Motor neuron (in vitro differentiated cells): ENCODE data around the gene CSRP1. TPM values are rescaled to one million over a fixed set of nuclear protein-coding genes. Genes with fewer than 3 reads are reported as not detected.
"Not testable (repeated sequence)": the region's sequence is repeated elsewhere in the genome, so short reads cannot be mapped to it uniquely, and the experiment has no call there.

Source experiments
- ATAC-seq, 8 experiments: fragments of 200-7000 bp; cut with Tn5 transposase; replicated peaks in 6 of 8; 2 replicates each; pipeline ENCODE4 v1.8.0; 2021; ENCODE audit warnings: mild to moderate bottlenecking in 8 of 8, moderate library complexity in 8 of 8
- H3K27ac ChIP-seq, 2 donors: fragments of 250-450 bp; sonication (Bioruptor Pico); 2 replicates each; pipeline ENCODE4 v1.9.0; 2021; ENCODE audit warnings: antibody characterized with exemption in 2 of 2, mild to moderate bottlenecking in 2 of 2, moderate library complexity in 1 of 2
- H3K4me1 ChIP-seq, 2 donors: fragments of 250-450 bp; sonication (Bioruptor Pico); replicated peaks in 1 of 2; 2 replicates each; pipeline ENCODE4 v1.6.1; 2021; ENCODE audit warnings: antibody characterized with exemption in 2 of 2, mild to moderate bottlenecking in 2 of 2, moderate library complexity in 1 of 2
- H3K4me3 ChIP-seq, 5 donors: fragments of 250-450 bp; sonication (Bioruptor Pico); 2 replicates each; pipeline ENCODE4 v1.9.0; 2021; ENCODE audit warnings: antibody characterized with exemption in 5 of 5, mild to moderate bottlenecking in 5 of 5, moderate library complexity in 4 of 5
- WGBS, 10 experiments: fragments of 450-650 bp; shearing (Covaris generic); methylation state at CpG; one replicate each; pipeline ENCODE4 v1.0.0; 2022; 5-methylcytosine and 5-hydroxymethylcytosine counted together
- in situ Hi-C, 9 experiments: fragments of 400-800 bp; cut with MboI; loops; one replicate each; pipeline ENCODE4 v1.15.0; 2021; ENCODE audit warnings: low sequenced_read_pairs in 9 of 9, low pct_unique_long_range_greater_than_20kb in 2 of 9; ENCODE audit not compliant: unreplicated experiment in 9 of 9
- total RNA-seq, 8 experiments: library from RNA; unstranded; fragments of 300-600 nt; gene quantifications; 2 replicates each; pipeline versions ENCODE4 v1.2.3 to v1.2.4, GENCODE V29; 2022

The CSRP1 gene
- total RNA-seq = 100 to 1,000 TPM in 1 of 8 experiments, 10 to 100 TPM in 6, 1 to 10 TPM in 1; 9.0 to 109 (median 54.9) TPM

DNA sequence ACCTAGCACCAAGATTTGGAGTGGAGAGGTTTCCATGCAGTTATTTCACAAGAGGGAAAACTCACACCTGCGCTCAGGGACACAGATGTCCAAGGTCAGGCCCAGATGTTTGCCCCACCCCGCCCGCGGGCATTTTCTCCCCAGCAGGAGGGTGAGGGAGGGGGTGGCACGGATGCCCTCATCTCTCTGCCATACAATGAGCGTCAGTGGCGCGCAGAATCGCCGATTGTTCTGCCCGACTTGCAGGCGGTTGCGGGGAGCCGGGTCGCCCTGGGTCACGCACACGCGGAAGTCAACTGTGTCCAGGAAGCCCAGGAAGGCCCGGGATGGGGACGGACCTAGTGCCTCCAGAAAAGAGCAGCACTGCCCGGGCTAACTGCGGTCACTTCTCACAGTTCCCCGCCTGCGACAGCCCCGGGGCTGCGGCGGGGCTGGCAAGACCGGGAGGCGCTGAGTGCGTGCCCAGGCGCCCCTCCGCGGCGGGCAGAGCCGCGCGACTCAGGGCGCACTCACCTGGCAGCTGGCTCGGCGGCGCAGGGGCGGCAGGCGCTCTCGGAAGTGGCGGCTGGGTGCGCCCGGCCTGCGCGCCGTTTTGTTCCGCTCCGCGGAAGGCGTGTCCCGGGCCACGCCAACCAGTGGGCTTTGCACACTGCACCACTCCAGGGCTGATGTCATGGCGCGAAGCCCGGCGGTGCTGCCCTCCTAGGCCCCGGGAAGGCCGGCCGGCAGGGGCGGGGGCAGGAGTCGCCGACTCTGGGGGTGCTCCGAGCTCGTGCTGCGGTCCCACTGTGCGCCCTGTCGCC lies at the start of gene CSRP1:
CSRP1 (minus strand) TSS at position 567 of the 803 bp plus-strand sequence. CDS start 10,820 bp downstream, outside the sequence.
- ATAC-seq = peak; percentile 73 to 89 (median 82)
- Histone ChIP-seq H3K4me3 (peak within 1 kb of the TSS; percentile 16 to 57 (median 36)), H3K27ac (no peak within 1 kb of the TSS), H3K4me1 (peaks cover 32 to 43% of the 10 kb centered on the region in 2 donors)
- 0 to 93% (median 31%) methylated on average over 2 to 4 of the region's 71 CpGs; no CpG with 5 or more reads in 5 of the 10 experiments for WGBS, 10 experiments
- in situ Hi-C loops = loop anchor here in 2 of 9 experiments (25.0 kb wide), 1 partner anchor 244 kb away; no protein-coding TSS in a partner anchor

DNA sequence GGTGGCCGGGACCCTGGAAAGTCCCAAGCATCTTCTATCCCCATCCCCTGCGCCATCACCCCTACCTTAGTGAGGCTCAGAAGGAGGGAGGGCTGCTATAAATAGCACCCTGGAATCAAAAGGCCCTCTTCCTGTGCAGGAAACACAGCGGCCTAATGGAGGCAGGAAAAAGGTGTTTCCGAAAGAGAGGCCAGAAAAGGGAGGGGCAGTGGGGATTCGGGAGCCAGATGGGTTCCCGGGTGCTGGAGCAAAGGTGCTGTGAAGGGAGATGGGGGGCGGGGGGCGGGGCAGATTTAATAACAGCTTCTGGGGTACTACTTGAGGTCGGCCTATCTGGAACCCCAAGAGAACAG lies 48.6 kb upstream of the CSRP1 start:
- Histone ChIP-seq H3K4me3 (no peak overlapping the region), H3K27ac (no peak overlapping the region), H3K4me1 (peaks cover 20 to 31% of the 10 kb centered on the region in 2 donors)
- no peak for ATAC-seq
- in situ Hi-C loops = loop anchor here in 6 of 9 experiments (10.0 to 25.0 kb wide), 4 partner anchors 149 to 232 kb away; no protein-coding TSS in a partner anchor
- 57 to 100% (median 86%) methylated on average over 1 to 7 of the region's 9 CpGs; no CpG with 5 or more reads in 6 of the 10 experiments for WGBS, 10 experiments

DNA sequence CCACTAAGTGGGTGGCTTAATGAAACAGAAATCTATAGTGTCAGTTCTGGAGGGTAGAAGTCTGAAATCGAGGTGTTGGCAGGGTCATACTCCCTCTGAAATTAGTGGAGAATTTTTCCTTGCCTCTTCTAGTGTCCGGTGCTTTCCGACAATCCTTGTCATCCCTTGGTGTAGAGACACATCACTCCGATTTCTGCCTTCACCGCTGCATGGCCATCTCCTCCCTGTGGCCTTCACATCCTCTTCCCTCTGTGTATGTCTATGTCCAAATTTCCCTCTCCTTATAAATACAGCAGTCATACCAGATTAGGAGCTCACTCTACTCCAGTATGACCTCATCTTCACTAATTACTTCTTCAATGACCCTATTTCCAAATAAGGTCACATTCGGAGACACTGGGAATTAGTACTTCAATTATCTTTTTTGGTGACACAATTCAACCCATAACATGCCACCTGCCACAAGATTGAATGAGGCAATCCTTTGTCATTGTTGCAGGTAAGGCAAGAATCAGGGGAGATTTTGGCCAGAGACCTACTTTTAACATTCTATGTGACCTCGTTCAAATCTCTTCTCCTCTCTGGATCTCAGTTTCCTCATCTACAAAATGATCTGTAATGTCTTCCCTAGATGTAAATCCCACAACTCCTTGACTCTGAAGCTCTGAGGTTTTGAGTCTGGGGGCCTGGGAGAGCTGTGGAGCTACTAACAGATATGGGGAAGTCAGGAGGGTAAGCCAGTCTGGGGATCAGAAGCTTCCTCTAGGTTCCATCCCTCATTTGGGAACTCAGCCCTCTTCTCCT lies 48.1 kb upstream of the CSRP1 start:
- H3K4me3 ChIP-seq = no peak overlapping the region
- H3K27ac ChIP-seq = no peak overlapping the region
- 50 to 100% (median 84%) methylated on average over 1 to 7 of the region's 7 CpGs for WGBS, 10 experiments
- in situ Hi-C loops = loop anchor here in 6 of 9 experiments (10.0 to 25.0 kb wide), 4 partner anchors 150 to 232 kb away; no protein-coding TSS in a partner anchor
- peaks cover 19 to 30% of the 10 kb centered on the region in 2 donors for H3K4me1 ChIP-seq
- ATAC-seq = no peak

DNA sequence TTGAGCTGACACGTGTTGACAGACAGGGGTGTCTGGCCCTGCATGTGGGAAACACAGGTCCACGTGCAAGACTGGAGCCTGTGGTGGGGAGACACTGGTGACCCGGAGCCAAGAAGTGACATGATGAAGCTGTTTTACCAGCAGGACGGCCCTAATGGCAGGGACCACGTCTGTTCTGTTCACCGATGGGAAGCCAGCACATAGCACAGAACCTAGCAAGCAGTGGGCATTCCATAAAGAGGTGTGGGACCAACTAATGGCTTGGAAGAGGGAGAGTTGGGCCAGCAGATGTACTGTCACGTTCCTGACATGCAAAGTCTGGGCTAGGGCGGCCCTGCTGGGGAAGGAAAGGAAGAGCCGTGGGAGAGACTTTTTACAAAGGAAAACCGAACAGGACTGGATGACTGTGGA lies 47.3 kb upstream of the CSRP1 start:
- ATAC-seq = peak in 2 of 8 experiments; percentile 74 to 80
- in situ Hi-C loops = loop anchor here in 6 of 9 experiments (10.0 to 25.0 kb wide), 4 partner anchors 151 to 233 kb away; no protein-coding TSS in a partner anchor
- Histone ChIP-seq H3K4me1 (peaks cover 14 to 24% of the 10 kb centered on the region in 2 donors), H3K27ac (no peak overlapping the region), H3K4me3 (no peak overlapping the region)
- WGBS, 10 experiments = 9 to 93% (median 65%) methylated on average over 2 to 9 of the region's 10 CpGs; no CpG with 5 or more reads in 1 of the 10 experiments

DNA sequence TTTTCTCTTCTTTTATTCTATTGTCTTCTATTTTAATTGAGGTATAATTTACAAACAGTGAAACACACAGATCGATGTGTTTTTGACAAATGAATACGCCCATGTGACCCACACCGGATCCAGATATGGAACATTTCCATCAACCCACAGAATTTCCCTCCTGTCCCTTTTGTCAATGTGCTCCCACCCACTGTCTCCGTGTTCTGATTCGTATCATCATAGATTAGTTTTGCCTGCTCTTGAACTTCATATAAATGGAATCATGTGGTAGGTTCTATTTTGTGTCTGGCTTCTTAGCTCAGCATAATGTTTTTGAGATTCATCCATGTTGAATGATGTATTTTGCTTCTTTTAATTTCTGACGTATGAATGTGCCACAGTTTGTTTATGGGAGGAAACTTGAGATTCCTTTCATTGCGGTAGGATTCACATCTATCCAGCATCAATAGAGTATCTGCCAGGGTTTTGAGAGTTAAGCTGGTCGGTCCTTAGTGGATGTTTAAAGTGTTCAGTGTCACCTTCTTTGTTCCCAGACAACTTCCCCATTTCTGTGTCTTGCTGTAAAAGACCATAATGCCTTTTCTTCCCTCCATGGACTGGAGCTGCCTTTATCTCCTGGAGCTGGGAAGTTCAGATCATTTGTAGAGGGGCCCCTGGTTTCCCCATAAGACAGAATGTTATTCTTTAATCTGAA lies 46.7 kb upstream of the CSRP1 start:
- Histone ChIP-seq H3K4me1 (peaks cover 14 to 24% of the 10 kb centered on the region in 2 donors), H3K4me3 (no peak overlapping the region), H3K27ac (no peak overlapping the region)
- in situ Hi-C loops = loop anchor here in 6 of 9 experiments (10.0 to 25.0 kb wide), 4 partner anchors 151 to 234 kb away; no protein-coding TSS in a partner anchor
- WGBS, 10 experiments = 13 to 100% (median 74%) methylated on average over 1 to 8 of the region's 8 CpGs
- no peak for ATAC-seq

DNA sequence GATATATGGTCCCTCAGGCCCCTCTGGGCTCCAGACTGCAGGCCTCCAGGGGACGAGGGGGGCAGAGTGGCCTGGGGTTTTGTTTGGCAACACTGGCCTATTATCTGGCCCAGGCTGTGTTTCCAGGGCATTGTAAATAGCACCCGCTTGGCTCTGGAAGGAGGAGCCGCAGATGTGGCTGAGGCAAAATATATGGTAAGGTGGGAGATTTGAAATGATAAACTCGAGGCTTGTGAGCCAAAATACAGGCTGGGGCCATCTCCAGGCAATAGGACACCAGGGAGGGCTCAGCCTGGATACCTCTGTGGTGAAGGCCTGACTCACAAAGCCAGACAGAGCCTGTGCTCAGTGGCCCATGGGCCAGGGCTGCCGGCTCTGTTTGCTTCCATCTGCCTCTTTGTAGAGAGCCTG lies 46.0 kb upstream of the CSRP1 start:
- in situ Hi-C loops = loop anchor here in 6 of 9 experiments (10.0 to 25.0 kb wide), 4 partner anchors 152 to 234 kb away; no protein-coding TSS in a partner anchor
- H3K4me1 ChIP-seq = peaks cover 14 to 24% of the 10 kb centered on the region in 2 donors
- peak in 5 of 8 experiments; percentile 31 to 63 (median 44) for ATAC-seq
- 10 to 100% (median 57%) methylated on average over 1 to 5 of the region's 5 CpGs; no CpG with 5 or more reads in 4 of the 10 experiments for WGBS, 10 experiments
- H3K27ac ChIP-seq = no peak overlapping the region
- no peak overlapping the region for H3K4me3 ChIP-seq

DNA sequence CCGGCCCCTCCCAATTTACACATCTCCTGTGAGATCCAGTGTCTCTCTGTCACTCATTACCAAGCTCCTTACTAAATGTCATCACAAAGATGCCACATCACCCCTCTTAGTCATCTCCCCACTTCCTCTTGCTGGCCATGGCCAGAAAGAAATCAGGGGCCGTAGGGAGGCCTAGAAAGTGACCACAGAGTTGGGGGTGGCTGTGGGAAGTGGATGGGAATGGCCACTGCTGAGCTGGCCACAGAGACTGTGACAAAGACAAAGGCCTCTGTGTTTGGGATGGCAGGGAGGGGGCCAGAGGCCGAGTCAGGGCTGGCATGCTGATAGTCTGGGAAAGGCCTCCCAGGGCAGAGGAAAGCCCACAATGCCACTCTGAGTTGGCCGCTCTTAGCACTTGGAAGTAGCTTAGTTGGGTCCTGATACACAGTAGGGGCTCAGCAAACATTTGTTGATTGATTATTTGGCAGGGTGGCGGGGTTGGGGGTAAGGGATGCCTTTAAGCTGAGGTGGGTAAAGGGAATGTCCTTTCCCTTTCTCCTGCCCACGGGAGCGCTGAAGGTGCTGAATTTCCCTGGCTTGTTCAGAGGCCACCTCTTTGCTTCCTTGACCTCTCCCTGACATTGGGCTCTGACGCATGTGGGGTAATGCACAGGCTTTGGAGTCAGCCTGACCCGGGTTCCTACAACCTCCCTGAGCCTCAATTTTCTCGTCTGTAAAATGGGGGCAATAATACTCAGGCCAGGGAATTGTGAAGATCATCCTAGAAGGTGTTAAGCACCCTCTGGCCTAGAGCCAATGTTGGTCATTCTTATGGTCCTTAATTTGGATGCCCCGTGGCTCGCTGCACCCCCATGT lies 45.2 kb upstream of the CSRP1 start:
- ATAC-seq = peak in 7 of 8 experiments; percentile 64 to 88 (median 78)
- Histone ChIP-seq H3K4me1 (peaks cover 14 to 24% of the 10 kb centered on the region in 2 donors), H3K27ac (no peak overlapping the region), H3K4me3 (no peak overlapping the region)
- WGBS, 10 experiments = 45 to 100% (median 83%) methylated on average over 1 to 9 of the region's 12 CpGs; no CpG with 5 or more reads in 1 of the 10 experiments
- in situ Hi-C loops = loop anchor here in 6 of 9 experiments (10.0 to 25.0 kb wide), 4 partner anchors 153 to 235 kb away; no protein-coding TSS in a partner anchor

DNA sequence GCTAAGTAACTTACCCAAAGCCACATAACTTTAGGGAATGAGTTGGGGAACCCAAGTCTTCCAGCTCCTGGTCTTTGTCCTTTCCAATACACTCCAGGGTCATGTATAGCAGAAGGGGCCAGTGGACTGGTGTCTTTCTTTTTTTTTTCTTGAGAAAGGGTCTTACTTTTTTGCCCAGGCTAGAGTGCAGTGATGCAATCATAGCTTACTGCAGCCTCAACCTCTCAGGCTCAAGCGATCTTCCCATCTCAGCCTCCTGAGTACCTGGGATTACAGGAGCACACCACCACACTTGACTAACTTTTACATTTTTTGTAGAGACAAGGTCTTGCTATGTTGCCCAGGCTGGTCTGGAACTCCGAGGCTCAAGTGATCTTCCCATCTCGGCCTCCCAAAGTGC lies 44.2 kb upstream of the CSRP1 start:
- in situ Hi-C loops = loop anchor here in 6 of 9 experiments (10.0 to 25.0 kb wide), 4 partner anchors 154 to 236 kb away; no protein-coding TSS in a partner anchor
- H3K4me1 ChIP-seq = peaks cover 14 to 25% of the 10 kb centered on the region in 2 donors
- ATAC-seq = no peak

DNA sequence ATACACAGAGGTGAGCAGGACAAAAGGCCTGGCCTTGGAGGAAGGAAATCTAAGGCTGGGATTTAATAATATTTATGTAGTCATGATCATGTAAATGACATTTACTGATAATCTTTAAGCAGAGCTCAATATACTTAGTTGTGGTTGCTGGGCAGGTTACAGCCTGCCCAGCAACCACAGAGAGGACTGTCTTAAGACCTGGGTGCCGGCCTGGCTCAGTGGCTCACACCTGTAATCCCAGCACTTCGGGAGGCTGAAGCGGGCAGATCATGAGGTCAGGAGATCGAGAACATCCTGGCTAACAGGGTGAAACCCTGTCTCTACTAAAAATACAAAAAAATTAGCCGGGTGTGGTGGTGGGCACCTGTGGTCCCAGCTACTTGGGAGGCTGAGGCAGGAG lies 42.6 kb upstream of the CSRP1 start:
- H3K27ac ChIP-seq, H3K4me3 ChIP-seq, ATAC-seq: not testable (repeated sequence)
- H3K4me1 ChIP-seq = peaks cover 14 to 28% of the 10 kb centered on the region in 2 donors
- WGBS, 10 experiments = 81 to 100% (median 83%) methylated on average over 2 to 5 of the region's 5 CpGs; no CpG with 5 or more reads in 7 of the 10 experiments
- in situ Hi-C loops = loop anchor here in 1 of 9 experiments (25.0 kb wide), 1 partner anchor 588 kb away; the partner anchor contains the start of gene ARL8A

More for the DNA sequence above, 44.2 kb upstream of the CSRP1 start:
- WGBS, 10 experiments = 35 to 100% (median 94%) methylated on average over 1 to 3 of the region's 3 CpGs; no CpG with 5 or more reads in 2 of the 10 experiments
- Histone ChIP-seq H3K4me3 (no peak overlapping the region), H3K27ac (no peak overlapping the region)

DNA sequence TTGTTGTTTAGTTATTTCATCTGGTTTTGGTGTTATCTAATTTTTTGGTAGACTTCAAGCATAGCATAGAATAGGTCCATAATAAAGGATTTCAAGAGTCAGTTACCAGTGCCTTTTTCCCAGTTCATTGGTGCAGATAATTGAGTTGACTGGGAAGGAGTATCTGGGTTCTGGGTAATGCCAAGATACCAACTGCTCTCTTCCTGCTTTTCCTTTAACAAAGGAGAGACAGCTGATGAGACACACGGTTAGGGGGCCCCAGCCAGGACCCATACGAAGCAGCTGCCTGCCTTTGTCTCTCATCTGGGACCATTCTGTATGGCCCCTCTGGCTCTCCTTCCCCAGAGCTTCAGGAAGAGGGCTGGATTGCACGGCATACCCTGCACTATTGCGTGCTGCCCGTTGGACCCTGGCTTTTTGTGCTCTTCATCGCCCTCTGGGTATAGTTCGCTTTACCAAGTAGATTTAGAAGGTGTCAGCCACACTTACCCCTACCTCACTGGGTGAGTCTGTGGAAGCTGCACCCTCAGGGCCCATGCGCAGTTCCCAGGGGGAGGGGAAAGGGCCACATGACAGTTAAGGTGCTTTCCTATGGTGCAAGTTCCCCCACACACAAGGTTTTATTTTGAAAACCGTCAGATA lies 39.0 kb upstream of the CSRP1 start:
- 0 to 89% (median 48%) methylated on average over 1 to 9 of the region's 9 CpGs for WGBS, 10 experiments
- in situ Hi-C loops = loop anchor here in 1 of 9 experiments (25.0 kb wide), 1 partner anchor 591 kb away; the partner anchor contains the start of gene ARL8A
- no peak overlapping the region for H3K4me3 ChIP-seq
- H3K27ac ChIP-seq = no peak overlapping the region
- H3K4me1 ChIP-seq = peaks cover 0 to 5% of the 10 kb centered on the region in 2 donors
- ATAC-seq = peak in 6 of 8 experiments; percentile 36 to 86 (median 78)
